Type B pancreatic cell (in vitro differentiated cells): ENCODE measurements around the gene RIPOR2. TPM values are rescaled to one million over a fixed set of nuclear protein-coding genes. Genes with fewer than 3 reads are reported as not detected.
A peak's percentile ranks its signal among the peaks of the same experiment; 100 is the strongest.
"Not testable (repeated sequence)": the region's sequence is repeated elsewhere in the genome, so short reads cannot be mapped to it uniquely, and the experiment has no call there.

Experiments
- DNase-seq: peaks from one replicate; pipeline ENCODE4 v3.0.0; 2021; ENCODE audit warnings: mixed read lengths; ENCODE audit not compliant: unreplicated experiment; ENCODE audit errors: extremely low spot score
- H3K27ac Mint-ChIP-seq: 2 replicates; pipeline ENCODE4 v1.8.0; 2021; ENCODE audit warnings: mild to moderate bottlenecking, mixed read lengths
- H3K27me3 Mint-ChIP-seq: 2 replicates; pipeline ENCODE4 v1.8.0; 2021; ENCODE audit warnings: mixed read lengths
- H3K36me3 Mint-ChIP-seq: 2 replicates; pipeline ENCODE4 v1.8.0; 2021; ENCODE audit warnings: mixed read lengths
- H3K4me1 Mint-ChIP-seq: one replicate; pipeline ENCODE4 v1.8.0; 2021; ENCODE audit warnings: mixed read lengths; ENCODE audit not compliant: unreplicated experiment
- H3K4me3 Mint-ChIP-seq: 2 replicates; pipeline ENCODE4 v1.8.0; 2021; ENCODE audit warnings: mild to moderate bottlenecking, mixed read lengths
- H3K9me3 Mint-ChIP-seq: 2 replicates; pipeline ENCODE4 v1.8.0; 2021; ENCODE audit warnings: mixed read lengths
- total RNA-seq: library from RNA; stranded (reverse); gene quantifications from 2 replicates; pipeline ENCODE4 v1.2.1, GENCODE V29; 2021; ENCODE audit warnings: low replicate concordance
- TF ChIP-seq, protein P1 (sequence below): fragments of 200-600 bp; sonication (generic); conservative IDR thresholded peaks from 2 replicates; pipeline ENCODE4 v1.5.0; 2021; ENCODE audit warnings: antibody characterized with exemption, mild to moderate bottlenecking

RIPOR2 gene
- total RNA-seq, 1 donor from 2014 or later: 4.2 TPM

DNA sequence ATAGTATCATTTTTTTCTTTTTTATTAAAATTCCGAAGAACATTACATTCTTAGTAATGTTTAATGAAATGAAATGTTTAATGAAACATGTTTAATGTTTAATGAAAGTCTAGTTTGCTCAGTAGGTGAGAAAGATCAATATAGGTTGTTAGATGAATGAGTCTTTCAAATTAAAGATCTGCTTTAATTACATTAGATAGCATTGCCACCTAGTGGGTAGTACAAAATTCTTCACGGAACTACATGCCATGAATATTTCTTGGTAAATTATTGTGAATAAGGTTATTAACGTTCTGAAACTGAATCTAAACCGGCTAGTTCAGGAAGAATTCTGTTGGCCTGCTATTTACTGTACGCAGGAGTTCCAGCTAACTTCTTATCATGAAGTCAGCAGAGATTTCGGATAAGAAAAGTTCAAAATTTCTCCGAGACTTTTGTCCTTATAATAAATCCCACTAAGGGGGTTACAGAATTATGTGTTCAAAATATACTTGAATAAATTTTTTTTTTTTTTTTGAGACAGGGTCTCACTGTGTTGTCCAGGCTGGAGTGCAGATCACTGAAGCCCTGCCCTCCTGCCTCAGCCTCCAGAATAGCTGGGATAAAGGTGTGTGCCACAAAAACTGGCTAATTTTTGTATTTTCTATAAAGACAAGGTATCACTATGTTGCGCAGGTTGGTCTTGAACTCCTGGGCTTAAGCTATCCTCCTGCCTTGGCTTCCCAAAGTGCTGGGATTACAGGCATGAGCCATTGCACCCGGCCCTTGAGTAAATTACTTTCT lies 168.9 kb downstream of the RIPOR2 start:
- no peak for DNase-seq
- Mint-ChIP-seq H3K27ac (no peak overlapping the region), H3K4me1 (peaks cover 1% of the 10 kb centered on the region), H3K27me3 (no peaks in the 10 kb centered on the region), H3K9me3 (no peaks in the 10 kb centered on the region), H3K36me3 (no peaks in the 10 kb centered on the region), H3K4me3 (no peak overlapping the region)
- TF ChIP-seq, protein P1, sequence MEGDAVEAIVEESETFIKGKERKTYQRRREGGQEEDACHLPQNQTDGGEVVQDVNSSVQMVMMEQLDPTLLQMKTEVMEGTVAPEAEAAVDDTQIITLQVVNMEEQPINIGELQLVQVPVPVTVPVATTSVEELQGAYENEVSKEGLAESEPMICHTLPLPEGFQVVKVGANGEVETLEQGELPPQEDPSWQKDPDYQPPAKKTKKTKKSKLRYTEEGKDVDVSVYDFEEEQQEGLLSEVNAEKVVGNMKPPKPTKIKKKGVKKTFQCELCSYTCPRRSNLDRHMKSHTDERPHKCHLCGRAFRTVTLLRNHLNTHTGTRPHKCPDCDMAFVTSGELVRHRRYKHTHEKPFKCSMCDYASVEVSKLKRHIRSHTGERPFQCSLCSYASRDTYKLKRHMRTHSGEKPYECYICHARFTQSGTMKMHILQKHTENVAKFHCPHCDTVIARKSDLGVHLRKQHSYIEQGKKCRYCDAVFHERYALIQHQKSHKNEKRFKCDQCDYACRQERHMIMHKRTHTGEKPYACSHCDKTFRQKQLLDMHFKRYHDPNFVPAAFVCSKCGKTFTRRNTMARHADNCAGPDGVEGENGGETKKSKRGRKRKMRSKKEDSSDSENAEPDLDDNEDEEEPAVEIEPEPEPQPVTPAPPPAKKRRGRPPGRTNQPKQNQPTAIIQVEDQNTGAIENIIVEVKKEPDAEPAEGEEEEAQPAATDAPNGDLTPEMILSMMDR: peak; percentile 59

- H3K36me3 Mint-ChIP-seq, H3K4me3 Mint-ChIP-seq, H3K27ac Mint-ChIP-seq, H3K27me3 Mint-ChIP-seq, H3K4me1 Mint-ChIP-seq, DNase-seq, H3K9me3 Mint-ChIP-seq: not testable (repeated sequence)
Measured at GRCh38 chr6:24765968-24766367, 169.8 kb downstream of the RIPOR2 start.

DNA sequence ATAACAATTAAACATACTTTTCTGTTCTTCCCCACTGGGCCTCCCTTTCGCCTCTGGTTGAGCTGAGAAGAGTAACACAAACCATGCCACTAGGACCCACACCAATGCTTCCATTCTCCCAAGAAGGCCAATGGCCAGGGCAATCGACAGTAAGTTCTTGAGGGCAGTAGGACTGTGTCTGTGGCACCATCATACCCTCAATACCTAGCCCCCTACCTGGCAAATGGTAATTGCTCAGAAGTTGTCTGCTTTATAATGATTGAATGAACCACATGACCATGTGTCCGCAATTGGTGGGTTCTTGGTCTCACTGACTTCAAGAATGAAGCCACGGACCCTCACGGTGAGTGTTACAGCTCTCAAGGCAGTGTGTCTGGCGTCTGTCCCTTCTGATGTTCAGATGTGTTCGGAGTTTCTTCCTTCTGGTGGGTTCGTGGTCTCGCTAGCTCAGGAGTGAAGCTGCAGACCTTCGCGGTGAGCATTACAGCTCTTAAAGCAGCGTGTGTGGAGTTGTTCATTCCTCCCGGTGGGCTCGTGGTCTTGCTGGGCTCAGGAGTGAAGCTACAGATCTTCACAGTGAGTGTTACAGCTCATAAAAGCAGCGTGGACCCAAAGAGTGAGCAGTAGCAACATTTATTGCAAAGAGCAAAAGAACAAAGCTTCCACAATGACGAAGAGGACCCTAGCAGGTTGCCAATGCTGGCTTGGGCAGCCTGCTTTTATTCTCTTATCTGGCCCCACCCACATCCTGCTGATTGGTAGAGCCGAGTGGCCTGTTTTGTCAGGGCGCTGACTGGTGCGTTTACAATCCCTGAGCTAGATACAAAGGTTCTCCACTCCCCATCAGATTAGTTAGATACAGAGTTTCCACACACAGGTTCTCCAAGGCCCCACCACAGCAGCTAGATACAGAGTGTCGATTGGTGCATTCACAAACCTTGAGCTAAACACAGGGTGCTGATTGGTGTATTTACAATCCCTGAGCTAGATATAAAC lies 170.6 kb downstream of the RIPOR2 start:
- H3K27ac Mint-ChIP-seq, DNase-seq, H3K9me3 Mint-ChIP-seq, H3K36me3 Mint-ChIP-seq, H3K4me3 Mint-ChIP-seq, H3K4me1 Mint-ChIP-seq, H3K27me3 Mint-ChIP-seq: not testable (repeated sequence)

- DNase-seq: no peak
- H3K9me3 Mint-ChIP-seq: no peaks in the 10 kb centered on the region
- peak overlapping the region; percentile 2 for H3K27ac Mint-ChIP-seq
- H3K4me3 Mint-ChIP-seq: no peak overlapping the region
- H3K4me1 Mint-ChIP-seq: peaks cover 4% of the 10 kb centered on the region
- H3K36me3 Mint-ChIP-seq: no peaks in the 10 kb centered on the region
- no peaks in the 10 kb centered on the region for H3K27me3 Mint-ChIP-seq
- TF ChIP-seq, protein P1: no peak
Measured at GRCh38 chr6:24763578-24763977, 172.2 kb downstream of the RIPOR2 start.

DNA sequence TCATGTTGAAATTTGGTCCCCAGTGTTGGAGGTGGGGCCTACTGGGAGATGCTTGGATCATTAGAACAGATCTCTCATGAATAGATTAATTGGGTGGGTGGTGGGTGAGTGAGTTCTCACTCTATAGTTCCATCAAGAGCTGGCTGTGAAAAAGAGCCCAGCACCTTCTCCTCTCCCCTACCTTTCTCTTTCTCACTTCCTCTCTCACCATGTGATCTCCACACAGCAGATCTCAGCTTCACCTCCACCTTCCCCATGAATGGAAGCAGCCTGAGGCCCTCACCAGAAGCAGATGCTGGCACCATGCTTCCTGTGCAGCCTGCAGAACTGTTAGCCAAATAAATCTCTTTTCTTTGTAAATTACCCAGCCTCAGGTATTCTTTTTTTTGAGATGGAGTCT lies 173.9 kb downstream of the RIPOR2 start:
- no peaks in the 10 kb centered on the region for H3K9me3 Mint-ChIP-seq
- H3K4me3 Mint-ChIP-seq: no peak overlapping the region
- H3K27ac Mint-ChIP-seq: no peak overlapping the region
- no peaks in the 10 kb centered on the region for H3K36me3 Mint-ChIP-seq
- no peaks in the 10 kb centered on the region for H3K27me3 Mint-ChIP-seq
- H3K4me1 Mint-ChIP-seq: peaks cover 4% of the 10 kb centered on the region
- DNase-seq: no peak
- TF ChIP-seq, protein P1: no peak

- TF ChIP-seq, protein P1: no peak
- H3K36me3 Mint-ChIP-seq: no peaks in the 10 kb centered on the region
- no peak overlapping the region for H3K4me3 Mint-ChIP-seq
- H3K4me1 Mint-ChIP-seq: peaks cover 4% of the 10 kb centered on the region
- H3K27ac Mint-ChIP-seq: no peak overlapping the region
- no peak for DNase-seq
- no peaks in the 10 kb centered on the region for H3K9me3 Mint-ChIP-seq
- H3K27me3 Mint-ChIP-seq: no peaks in the 10 kb centered on the region
Measured at GRCh38 chr6:24761193-24761835, 174.4 kb downstream of the RIPOR2 start.
